ENCODE results near the gene TNFAIP1. TPM values are rescaled to one million over a fixed set of nuclear protein-coding genes. Genes with fewer than 3 reads are reported as not detected.

TNFAIP1 gene
- total and polyA plus RNA-seq, 8 donors: 1.7 to 50.4 (median 20.3) TPM

- Histone ChIP-seq H3K27me3 (no peaks in the 10 kb centered on the region), H3K36me3 (peaks cover 28 to 59% (median 55%) of the 10 kb centered on the region in 4 donors), H3K9me3 (no peaks in the 10 kb centered on the region), H3K27ac (no peak within 1 kb of the TSS), H3K4me1 (peaks cover under 1 to 3% (median 2%) of the 10 kb centered on the region in 4 donors), H3K4me3 (no peak within 1 kb of the TSS)
- no peak for TF ChIP-seq POLR2AphosphoS5 (IDR thresholded peaks at IDR 0.05)
- no peak for TF ChIP-seq EP300 (IDR thresholded peaks at IDR 0.05)
- no peak for DNase-seq
- WGBS, 5 donors: 87 to 95% (median 89%) methylated on average over 12 to 13 of the region's 13 CpGs
- intact Hi-C loops (cut with DNase I; ENCODE audit: low total_unique reads): no loop called here
Observed at GRCh38 chr17:28364665-28365363, 29.3 kb downstream of the TNFAIP1 start, which contains the start of gene SEBOX. Gene SEBOX (minus strand): TSS chr17:28365199. CDS start chr17:28365151, 48 bp downstream.

- Histone ChIP-seq H3K36me3 (peaks cover 21 to 52% (median 49%) of the 10 kb centered on the region in 4 donors), H3K27ac (no peak overlapping the region), H3K4me3 (no peak overlapping the region), H3K9me3 (no peaks in the 10 kb centered on the region), H3K4me1 (peaks cover 7 to 10% (median 9%) of the 10 kb centered on the region in 4 donors), H3K27me3 (no peaks in the 10 kb centered on the region)
- WGBS, 5 donors: 82 to 97% (median 92%) methylated on average over 3 of the region's 3 CpGs
- no peak for DNase-seq
- intact Hi-C loops (cut with DNase I; ENCODE audit: low total_unique reads): no loop called here
- TF ChIP-seq POLR2A (IDR thresholded peaks at IDR 0.05) (no peak), CTCF (IDR thresholded peaks at IDR 0.05) (no peak), EP300 (IDR thresholded peaks at IDR 0.05) (no peak), POLR2AphosphoS5 (IDR thresholded peaks at IDR 0.05) (no peak)
Observed at GRCh38 chr17:28365487-28365886, 29.9 kb downstream of the TNFAIP1 start.

- no peak overlapping the region for H3K27ac ChIP-seq
- peaks cover 0 to 3% (median 1%) of the 10 kb centered on the region in 3 donors for H3K27me3 ChIP-seq
- 57 to 90% (median 76%) methylated on average over 1 of the region's 1 CpG for WGBS, 5 donors
- H3K4me3 ChIP-seq: no peak overlapping the region
- H3K4me1 ChIP-seq: peaks cover 15 to 21% (median 20%) of the 10 kb centered on the region in 4 donors
- TF ChIP-seq POLR2AphosphoS5 (IDR thresholded peaks at IDR 0.05) (no peak), POLR2A (IDR thresholded peaks at IDR 0.05) (no peak), CTCF (IDR thresholded peaks at IDR 0.05) (no peak)
- no peaks in the 10 kb centered on the region for H3K9me3 ChIP-seq
- H3K36me3 ChIP-seq: peaks cover 11 to 41% (median 37%) of the 10 kb centered on the region in 4 donors
- DNase-seq: no peak
- intact Hi-C loops (cut with DNase I; ENCODE audit: low total_unique reads): no loop called here
Observed at GRCh38 chr17:28366605-28367004, 31.0 kb downstream of the TNFAIP1 start.

DNA sequence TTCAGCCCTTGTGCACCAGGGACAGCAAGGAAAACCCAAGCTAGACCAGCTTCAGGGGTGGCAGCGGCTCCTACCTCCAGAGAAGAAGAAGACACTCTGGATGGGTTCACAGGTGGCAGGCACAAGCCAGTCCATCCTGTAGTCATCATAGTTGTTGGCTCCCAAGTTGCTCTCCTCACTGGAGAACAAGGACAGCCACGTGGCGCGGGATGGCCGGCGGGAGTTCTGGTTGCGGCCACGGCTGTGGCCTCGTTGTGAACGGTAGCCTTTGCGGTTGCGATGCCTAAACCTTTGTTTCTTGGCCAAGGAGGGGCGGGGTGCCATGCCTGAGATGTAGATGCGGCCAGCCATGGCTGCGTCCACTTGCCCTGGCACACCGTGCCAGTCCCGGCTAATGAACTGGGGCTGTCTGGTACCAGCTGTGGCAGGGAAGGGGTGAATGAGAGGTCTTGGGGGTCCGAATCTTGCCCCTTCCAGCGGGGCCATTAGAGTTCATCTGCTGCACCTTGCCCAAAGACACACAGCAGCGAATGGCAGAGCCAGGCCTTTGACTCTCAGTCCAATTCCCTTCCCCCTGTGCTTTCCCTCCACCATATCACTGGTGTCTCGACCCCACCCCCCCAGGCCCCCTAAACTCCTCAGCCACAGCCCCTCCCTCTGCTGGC lies 32.2 kb downstream of the TNFAIP1 start:
- Histone ChIP-seq H3K27ac (no peak overlapping the region), H3K4me1 (peaks cover 26 to 32% (median 32%) of the 10 kb centered on the region in 4 donors), H3K27me3 (peaks cover 0 to 15% (median 5%) of the 10 kb centered on the region in 3 donors), H3K36me3 (peaks cover 8 to 29% (median 26%) of the 10 kb centered on the region in 4 donors), H3K4me3 (no peak overlapping the region), H3K9me3 (no peaks in the 10 kb centered on the region)
- intact Hi-C loops (cut with DNase I; ENCODE audit: low total_unique reads): no loop called here
- 79 to 89% (median 86%) methylated on average over 13 to 21 of the region's 21 CpGs for WGBS, 5 donors
- DNase-seq: no peak
- no peak for TF ChIP-seq EP300 (IDR thresholded peaks at IDR 0.05)
- TF ChIP-seq POLR2AphosphoS5 (IDR thresholded peaks at IDR 0.05): no peak
- no peak for TF ChIP-seq CTCF (IDR thresholded peaks at IDR 0.05)
- TF ChIP-seq POLR2A (IDR thresholded peaks at IDR 0.05): no peak
